SKM-1 treated with dmso at 0.1 percent for 144 hours (cell line): ENCODE results near the gene KY.

Experiments used
- DNase-seq: peaks from one replicate; lab custom pipeline; 2025; ENCODE audit not compliant: unreplicated experiment; lab: John Stamatoyannopoulos, UW

KY gene

GRCh38 chr3:134620476-134621115 is 30.2 kb downstream of the KY start:
- DNase-seq: no peak

GRCh38 chr3:134619884-134620445 is 30.9 kb downstream of the KY start:
- DNase-seq: no peak

DNA sequence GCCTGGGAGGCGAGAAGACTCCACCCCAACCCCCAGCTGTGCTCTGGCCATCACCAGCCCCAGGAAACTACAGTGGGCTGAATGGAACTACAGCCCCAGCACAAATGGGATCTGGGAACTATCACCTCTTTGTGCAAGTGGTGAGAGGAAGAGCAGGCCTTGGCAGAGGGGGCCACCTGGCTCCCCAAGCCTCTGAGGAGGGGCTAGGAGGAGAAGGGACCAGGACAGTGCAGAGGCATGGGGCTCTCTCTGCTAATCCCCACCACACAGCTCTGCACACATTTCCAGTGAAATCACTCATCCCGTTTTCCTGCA is 31.6 kb downstream of the KY start:
- no peak for DNase-seq

GRCh38 chr3:134618478-134619300 is 32.1 kb downstream of the KY start:
- DNase-seq: no peak

GRCh38 chr3:134617608-134618477 is 33.0 kb downstream of the KY start:
- DNase-seq: no peak

GRCh38 chr3:134615743-134616142 is 35.1 kb downstream of the KY start:
- DNase-seq: no peak

DNA sequence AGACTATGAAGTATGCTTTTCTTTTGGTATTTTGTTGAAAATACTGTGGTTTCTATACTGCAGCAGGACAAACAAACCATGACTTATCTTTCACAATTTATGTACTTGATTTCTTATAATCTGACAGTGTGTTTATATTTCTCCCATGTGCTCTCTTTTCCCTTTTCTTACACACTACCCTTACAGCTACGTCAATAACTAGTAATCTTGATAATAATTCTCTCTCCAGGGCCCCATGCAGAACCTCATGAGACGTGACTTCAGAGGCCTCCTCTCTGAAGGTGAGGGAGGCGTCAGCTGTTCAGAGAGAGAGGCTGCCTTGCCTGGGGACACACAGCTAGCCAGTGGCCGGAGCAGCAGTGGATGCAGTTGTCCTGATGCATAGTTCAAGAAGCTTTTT is 35.9 kb downstream of the KY start:
- DNase-seq: no peak

DNA sequence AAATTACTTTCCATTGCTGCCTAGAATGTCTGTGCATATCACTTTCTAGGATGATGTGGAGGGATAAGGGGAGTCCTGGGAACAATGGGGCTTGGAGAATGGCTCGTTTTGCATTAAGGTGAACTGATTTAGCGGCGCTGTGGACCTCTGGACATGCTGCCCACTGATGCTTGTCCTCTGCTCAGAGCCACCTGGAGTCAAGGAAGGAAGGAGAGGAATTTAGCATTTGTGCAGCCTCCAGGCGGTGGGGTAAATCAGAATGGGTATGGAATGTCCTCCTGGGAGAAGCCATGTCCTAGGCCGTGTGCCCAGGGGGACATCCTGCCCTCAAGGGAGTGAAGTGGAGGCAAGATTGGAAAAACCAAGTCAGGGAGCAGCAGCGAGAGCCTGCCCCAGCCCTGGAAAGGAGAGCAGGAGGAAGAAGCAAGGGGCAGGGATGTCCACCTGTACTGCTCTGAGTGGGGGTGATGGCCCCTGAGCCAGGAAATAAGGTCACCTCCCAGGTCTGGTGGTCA is 37.8 kb downstream of the KY start:
- no peak for DNase-seq

DNA sequence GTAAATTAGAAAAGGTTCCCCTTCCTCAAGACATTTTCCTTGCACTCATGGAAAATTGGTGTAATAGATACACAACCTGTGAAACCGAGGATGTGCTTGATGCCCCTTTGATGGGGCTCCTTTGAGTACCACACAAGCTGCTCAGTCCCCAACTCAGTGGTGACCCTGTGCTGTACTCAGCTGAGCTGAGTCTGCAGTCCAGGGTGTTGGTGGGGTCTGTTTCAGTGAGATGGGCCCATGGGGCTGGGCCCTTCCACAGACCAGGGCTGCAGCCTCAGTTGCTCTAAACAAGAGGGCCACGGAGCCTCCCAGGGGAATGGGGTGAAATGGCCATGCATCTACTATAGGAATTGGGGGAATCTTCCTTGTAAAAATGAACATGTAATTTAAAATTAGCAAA is 39.3 kb downstream of the KY start:
- DNase-seq: no peak

DNA sequence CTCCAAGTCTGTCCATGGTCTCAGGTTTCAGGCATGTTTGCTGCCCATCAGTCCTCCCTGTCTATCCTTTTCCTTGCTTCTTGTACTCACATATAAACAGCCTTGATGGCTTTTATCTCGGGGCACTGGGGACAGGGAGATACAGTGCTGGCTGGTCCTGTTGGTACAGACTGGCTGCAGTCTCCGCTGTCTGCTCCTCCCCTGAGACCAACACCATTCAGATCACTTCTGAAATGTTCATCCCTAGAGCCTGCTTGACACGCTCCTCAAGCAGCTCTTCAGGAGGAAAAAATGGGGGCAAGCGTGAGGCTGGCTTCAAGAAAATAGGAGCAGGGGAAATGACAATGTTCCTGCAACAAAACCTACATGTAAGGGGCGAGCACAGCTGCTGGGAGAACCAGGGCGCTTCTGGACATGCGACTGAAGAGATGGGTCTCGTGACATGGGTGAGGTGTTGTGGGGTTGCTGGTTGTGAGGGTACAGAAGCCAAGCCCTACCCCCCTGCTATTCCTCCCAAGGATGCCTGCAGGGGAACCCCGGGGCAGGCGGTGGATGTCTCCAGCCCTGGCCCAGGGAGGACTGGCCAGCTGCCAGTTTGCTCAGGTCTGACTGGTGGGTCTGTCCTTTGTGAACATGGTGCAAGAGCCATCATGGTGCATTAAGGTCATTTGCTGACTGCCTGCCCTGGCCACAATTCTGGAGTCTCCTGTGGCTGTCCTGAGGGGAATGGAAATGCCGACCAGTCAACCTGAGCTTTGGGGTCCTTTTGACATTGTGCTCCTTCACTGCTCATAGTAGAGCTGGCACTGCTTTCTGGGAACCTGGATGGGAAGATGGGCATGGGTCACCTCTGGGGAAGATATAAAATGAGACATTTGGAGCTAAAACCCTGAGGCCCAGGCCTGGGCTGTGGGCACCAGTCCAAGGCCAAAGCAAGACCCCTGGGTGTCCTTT is 40.1 kb downstream of the KY start:
- no peak for DNase-seq

GRCh38 chr3:134609821-134610431 is 40.9 kb downstream of the KY start:
- no peak for DNase-seq

DNA sequence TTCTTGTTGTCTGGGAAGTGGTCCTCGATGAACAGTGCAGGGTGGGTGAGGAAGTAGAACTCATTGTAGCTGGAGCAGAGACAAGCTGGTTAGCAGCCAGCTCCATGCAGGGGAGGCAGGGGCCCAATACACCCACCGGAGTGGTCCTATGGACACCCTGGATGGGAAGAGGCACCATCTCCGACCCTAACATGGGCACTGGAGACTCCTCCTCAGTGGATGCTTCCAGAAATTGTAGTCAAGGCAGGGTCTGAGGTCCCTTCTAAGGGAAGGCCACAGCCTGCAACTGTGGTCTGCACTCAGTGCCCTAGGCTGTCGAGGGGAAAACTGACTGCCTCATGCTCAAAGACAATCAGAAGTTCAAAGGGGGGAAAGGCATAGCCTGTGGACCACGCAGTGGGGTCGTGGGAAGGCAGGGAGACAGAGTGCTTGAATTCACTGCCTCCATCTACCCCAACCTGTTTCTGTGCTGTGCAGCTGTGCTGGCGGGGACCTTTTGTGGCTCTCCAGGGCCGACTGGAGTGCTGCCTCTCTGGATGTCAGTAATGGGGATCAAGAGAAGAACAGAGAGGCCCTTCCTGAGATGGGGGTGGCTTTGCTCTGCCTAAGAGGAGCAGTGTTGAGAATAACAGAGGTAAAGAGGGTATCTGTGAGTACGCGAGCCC is 41.9 kb downstream of the KY start:
- no peak for DNase-seq

- DNase-seq: no peak
Observed at GRCh38 chr3:134608023-134608770, 42.6 kb downstream of the KY start.

GRCh38 chr3:134607054-134608022 is 43.5 kb downstream of the KY start:
- DNase-seq: peak; percentile 93

- peak; percentile 93 for DNase-seq
Observed at GRCh38 chr3:134606033-134607025, 44.5 kb downstream of the KY start.

GRCh38 chr3:134605556-134605955 is 45.3 kb downstream of the KY start:
- peak; percentile 21 for DNase-seq
